HL-60 (cell line): ENCODE data around the gene C17orf50.

Experiments
- DNase-seq, 2 experiments: peaks; one replicate each; pipeline ENCODE4 v3.0.0-alpha.2; 2010 to 2020; ENCODE audit warnings: low read depth in 1 of 2, low spot score in 1 of 2
- H3K27ac ChIP-seq: fragments of 250-450 bp; sonication (Bioruptor Pico); replicated peaks from 2 replicates; pipeline ENCODE4 v1.5.1; 2020; ENCODE audit warnings: mild to moderate bottlenecking, moderate library complexity
- H3K27me3 ChIP-seq: fragments of 250-450 bp; sonication (Bioruptor Pico); 2 replicates; pipeline ENCODE4 v1.5.1; 2021; ENCODE audit warnings: mild to moderate bottlenecking, moderate library complexity; ENCODE audit not compliant: insufficient read depth, poor library complexity, severe bottlenecking
- H3K4me3 ChIP-seq: replicated peaks from 2 replicates; pipeline ENCODE4 v1.5.1; 2011; ENCODE audit warnings: mild to moderate bottlenecking, control low read depth, low read length; ENCODE audit not compliant: insufficient read depth
- CTCF ChIP-seq: IDR thresholded peaks from one replicate; pipeline ENCODE4 v1.5.1; 2011; ENCODE audit warnings: low read length, control low read depth, inconsistent platforms; ENCODE audit not compliant: insufficient read depth
- GABPA ChIP-seq: IDR thresholded peaks from 2 replicates; pipeline ENCODE4 v1.6.1; 2012; ENCODE audit warnings: low read depth
- POLR2AphosphoS5 ChIP-seq: IDR thresholded peaks from 2 replicates; pipeline ENCODE4 v1.6.1; 2012; ENCODE audit warnings: low read depth
- REST ChIP-seq: IDR thresholded peaks from 2 replicates; pipeline ENCODE4 v1.6.1; 2012; ENCODE audit warnings: low read depth; ENCODE audit not compliant: insufficient replicate concordance
- SPI1 ChIP-seq: IDR thresholded peaks from 2 replicates; pipeline ENCODE4 v1.6.1; 2012; ENCODE audit warnings: low read depth, mild to moderate bottlenecking, borderline replicate concordance

The C17orf50 gene

DNA sequence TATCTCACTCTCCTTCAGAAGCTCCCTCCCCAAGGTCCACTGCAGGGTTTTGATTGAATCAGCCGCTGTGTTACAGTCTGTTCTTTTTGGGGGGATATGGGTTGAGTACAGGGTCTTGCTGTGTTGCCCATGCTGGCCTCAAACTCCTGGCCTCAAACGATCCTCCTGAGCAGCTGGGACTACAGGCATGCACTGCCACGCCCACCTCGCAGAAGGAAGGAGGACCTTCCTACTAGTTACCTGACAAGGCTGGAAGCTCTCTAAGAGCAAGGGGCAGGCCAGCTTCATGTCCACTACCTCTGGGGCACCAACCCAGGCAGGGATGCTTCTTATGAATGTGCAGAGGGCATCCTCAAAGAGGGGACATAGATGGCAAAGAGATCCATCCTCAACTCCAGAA, 36.7 kb downstream of the C17orf50 start:
- DNase-seq: no peak
- no peak for TF ChIP-seq POLR2AphosphoS5
- TF ChIP-seq SPI1: no peak
- no peak for TF ChIP-seq REST
- TF ChIP-seq CTCF: no peak
- TF ChIP-seq GABPA: no peak
- Histone ChIP-seq H3K27me3 (peaks cover 36% of the 10 kb centered on the region), H3K27ac (no peak overlapping the region), H3K4me3 (no peak overlapping the region)

GRCh38 chr17:35797918-35798317, 37.2 kb downstream of the C17orf50 start:
- Histone ChIP-seq H3K4me3 (no peak overlapping the region), H3K27me3 (peaks cover 36% of the 10 kb centered on the region)

GRCh38 chr17:35799942-35800341, 39.3 kb downstream of the C17orf50 start:
- H3K27me3 ChIP-seq: peaks cover 18% of the 10 kb centered on the region
- no peak for DNase-seq
- H3K27ac ChIP-seq: no peak overlapping the region
- no peak for TF ChIP-seq GABPA
- H3K4me3 ChIP-seq: no peak overlapping the region

More at GRCh38 chr17:35797918-35798317, 37.2 kb downstream of the C17orf50 start:
- no peak overlapping the region for H3K27ac ChIP-seq
- DNase-seq: no peak
- TF ChIP-seq SPI1 (no peak), POLR2AphosphoS5 (no peak), REST (no peak), CTCF (no peak), GABPA (no peak)

DNA sequence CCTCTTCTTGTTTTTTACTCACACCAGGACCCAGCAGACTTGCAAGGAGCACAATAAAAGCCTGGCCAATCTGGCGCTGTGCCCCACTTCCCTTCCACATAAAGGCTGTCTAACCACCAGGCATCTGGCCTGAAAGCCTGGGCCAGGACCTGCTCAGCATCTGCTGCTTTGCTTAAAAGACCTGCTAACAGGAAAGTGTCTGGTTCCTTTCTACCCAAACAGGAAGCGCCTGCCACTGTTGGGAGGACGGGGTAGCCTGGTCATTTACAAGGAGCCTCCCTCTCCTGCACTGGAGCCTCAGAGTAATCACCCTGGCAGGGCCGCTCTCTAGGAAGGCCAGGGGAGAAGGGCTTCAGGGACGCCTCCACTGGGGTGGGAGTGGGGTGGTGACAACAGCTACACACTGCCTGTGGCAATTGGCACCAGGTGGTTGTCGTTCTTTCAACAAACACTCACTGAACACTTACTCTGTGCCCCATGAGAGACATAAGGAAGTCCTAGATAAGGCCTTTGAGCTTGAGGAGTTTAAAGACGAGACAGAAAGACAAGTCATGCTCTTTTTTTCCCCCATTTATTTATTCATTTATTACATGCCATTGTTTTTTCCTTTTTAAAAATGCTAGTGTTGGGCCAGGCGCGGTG, 41.0 kb downstream of the C17orf50 start:
- H3K27me3 ChIP-seq: peaks cover 5% of the 10 kb centered on the region
- H3K27ac ChIP-seq: peak overlapping the region; percentile 46
- peak; percentile 78; the same call in 1 of the 2 replicates for TF ChIP-seq SPI1
- TF ChIP-seq GABPA: no peak
- TF ChIP-seq POLR2AphosphoS5: peak; percentile 63
- no peak for TF ChIP-seq REST
- TF ChIP-seq CTCF: no peak
- no peak overlapping the region for H3K4me3 ChIP-seq
- DNase-seq: peak in 1 of 2 experiments; percentile 80
